AG04450 (cell line): ENCODE measurements around the gene NFATC4. TPM values are rescaled to one million over a fixed set of nuclear protein-coding genes. Genes with fewer than 3 reads are reported as not detected.
A peak's percentile ranks its signal among the peaks of the same experiment; 100 is the strongest.

Source experiments
- CTCF ChIA-PET: fragments of 300-600, 350-600 bp; formaldehyde crosslinking; extraction: SDS; loops from one replicate; lab custom pipeline; 2022; ENCODE audit warnings: antibody characterized with exemption, inconsistent platforms; lab: Charles Lee
- POLR2A ChIA-PET: fragments of 350-600 bp; formaldehyde crosslinking; extraction: SDS; loops from one replicate; lab custom pipeline; 2021; ENCODE audit warnings: antibody characterized with exemption, inconsistent platforms; lab: Yijun Ruan, JAX
- DNase-seq: peaks from one replicate; pipeline ENCODE4 v3.0.0-alpha.2; 2011; ENCODE audit warnings: low read depth, low spot score
- H3K27ac ChIP-seq: one replicate; pipeline ENCODE4 v1.5.1; 2012; ENCODE audit warnings: low read depth, low read length, control low read depth
- H3K27me3 ChIP-seq: one replicate; pipeline ENCODE4 v1.6.0; 2012; ENCODE audit warnings: low read length; ENCODE audit not compliant: control insufficient read depth, insufficient read depth
- H3K4me3 ChIP-seq: 2 replicates; pipeline ENCODE4 v1.5.1; 2011; ENCODE audit warnings: mild to moderate bottlenecking, low read depth, low read length, control low read depth
- H3K9me3 ChIP-seq: 2 replicates; pipeline ENCODE4 v1.5.1; 2012; ENCODE audit warnings: low read length; ENCODE audit not compliant: control insufficient read depth, insufficient read depth
- CTCF ChIP-seq: IDR thresholded peaks from 2 replicates; pipeline ENCODE4 v1.5.1; 2011; ENCODE audit warnings: low read depth, low read length, control low read depth, inconsistent platforms
- polyA plus RNA-seq: library from polyadenylated mRNA; depleted of rRNA; stranded (reverse); fragments of >200 nt; gene quantifications from 2 replicates; pipeline ENCODE4 v1.2.3, GENCODE V29; 2011

NFATC4 gene
- polyA plus RNA-seq, 1 experiment, result 42.0 TPM

GRCh38 chr14:24331731-24332267 is 36.2 kb upstream of the NFATC4 start:
- H3K27ac ChIP-seq, result no peak overlapping the region
- H3K4me3 ChIP-seq, result no peak overlapping the region
- peaks cover 46% of the 10 kb centered on the region for H3K27me3 ChIP-seq
- no peak for DNase-seq
- no peaks in the 10 kb centered on the region; the same call in 1 of the 2 replicates for H3K9me3 ChIP-seq
- TF ChIP-seq CTCF, result no peak
- CTCF ChIA-PET, result interaction anchor here (0.7 to 21.9 kb wide), 14 partner anchors 10 to 110 kb away, joined by 3 to 712 read pairs (median 27); partner anchors contain the start of genes CBLN3, CIDEB, KHNYN and LTB4R2
- POLR2A ChIA-PET, result interaction anchor here (2.5 kb wide), 1 partner anchor 105 kb away, joined by 13 read pairs; no protein-coding TSS in a partner anchor

- peak overlapping the region; percentile 40 for H3K4me3 ChIP-seq
- H3K9me3 ChIP-seq, result no peaks in the 10 kb centered on the region; the same call in 1 of the 2 replicates
- no peak overlapping the region for H3K27ac ChIP-seq
- no peak for DNase-seq
- H3K27me3 ChIP-seq, result peaks cover 49% of the 10 kb centered on the region
- ChIA-PET POLR2A (interaction anchor here (1.4 to 2.5 kb wide), 4 partner anchors 86 to 105 kb away, joined by 3 to 17 read pairs (median 10); partner anchors contain the start of gene KHNYN), CTCF (interaction anchor here (0.6 to 21.9 kb wide), 32 partner anchors 8 to 290 kb away, joined by 3 to 712 read pairs (median 12); partner anchors contain the start of genes CBLN3, CIDEB, KHNYN and LTB4R2)
- TF ChIP-seq CTCF, result peak; percentile 76
These were observed 35.6 kb upstream of the NFATC4 start for GRCh38 chr14:24332268-24332993.

GRCh38 chr14:24334431-24335291 is 33.3 kb upstream of the NFATC4 start, which contains the start of gene ADCY4:
Gene ADCY4 (minus strand): TSS chr14:24335071. CDS start chr14:24334652, 419 bp downstream.
- Histone ChIP-seq H3K27ac (no peak within 1 kb of the TSS), H3K4me3 (peak within 1 kb of the TSS; percentile 36), H3K9me3 (no peaks in the 10 kb centered on the region; the same call in 1 of the 2 replicates), H3K27me3 (peaks cover 70% of the 10 kb centered on the region)
- DNase-seq, result no peak
- CTCF ChIA-PET, result interaction anchor here (0.9 to 21.9 kb wide), 19 partner anchors 11 to 155 kb away, joined by 3 to 712 read pairs (median 18); partner anchors contain the start of genes CBLN3, CIDEB, KHNYN and LTB4R2
- POLR2A ChIA-PET, result no interaction called here
- TF ChIP-seq CTCF, result no peak

- TF ChIP-seq CTCF, result no peak
- ChIA-PET POLR2A (no interaction called here), CTCF (interaction anchor here (0.6 to 21.9 kb wide), 4 partner anchors 10 to 193 kb away, joined by 3 to 712 read pairs (median 62); partner anchors contain the start of genes CBLN3 and KHNYN)
- Histone ChIP-seq H3K4me3 (no peak overlapping the region), H3K27me3 (peaks cover 80% of the 10 kb centered on the region), H3K9me3 (no peaks in the 10 kb centered on the region; the same call in 1 of the 2 replicates), H3K27ac (no peak overlapping the region)
- no peak for DNase-seq
These were observed 32.4 kb upstream of the NFATC4 start for GRCh38 chr14:24335461-24336171.
